Gastroesophageal sphincter (tissue), 3 donors: Measurements from ENCODE around the gene PIK3CA.

ENCODE experiments used
- CTCF ChIP-seq, 4 experiments: fragments of 200-600 bp in 2 of 4; fragments of 450-650 bp in 2 of 4; sonication (generic) in 1 of 4; IDR thresholded peaks; one replicate each; pipeline ENCODE4 v1.5.1; 2017 to 2019; ENCODE audit warnings: antibody characterized with exemption in 4 of 4, mild to moderate bottlenecking in 2 of 4, moderate library complexity in 2 of 4
- POLR2A ChIP-seq, 2 donors: fragments of 450-650 bp; IDR thresholded peaks; one replicate each; pipeline ENCODE4 v1.6.1; 2017; ENCODE audit warnings: antibody characterized with exemption in 2 of 2, mild to moderate bottlenecking in 2 of 2, moderate library complexity in 1 of 2

- no peak for TF ChIP-seq CTCF (IDR thresholded peaks at IDR 0.05)
- TF ChIP-seq POLR2A (IDR thresholded peaks at IDR 0.05), result no peak
Observed at GRCh38 chr3:179236669-179237301, 88.6 kb downstream of the PIK3CA start.
